ENCODE results near the gene ZNF750.

ZNF750 gene

GRCh38 chr17:82831818-82832200 lies 8.0 kb downstream of the ZNF750 start:
- Histone ChIP-seq H3K79me2 (ENCODE audit: insufficient read depth, low read length) (no peaks in the 10 kb centered on the region), H3K27ac (ENCODE audit: low read depth, low read length, poor library complexity, severe bottlenecking) (no peak overlapping the region), H4K20me1 (ENCODE audit: insufficient read depth, low read length) (no peaks in the 10 kb centered on the region), H3K27me3 (ENCODE audit: insufficient read depth, low read length) (no peaks in the 10 kb centered on the region), H3K4me1 (ENCODE audit: insufficient read depth, low read length, severe bottlenecking) (no peaks in the 10 kb centered on the region), H3K4me2 (ENCODE audit: low read length) (no peak overlapping the region), H3K36me3 (ENCODE audit: insufficient read depth, low read length) (peaks cover 25% of the 10 kb centered on the region), H3K9me3 (ENCODE audit: low read length) (no peaks in the 10 kb centered on the region), H3K9me2 (ENCODE audit: low read depth, low read length) (no peaks in the 10 kb centered on the region), H3F3A (ENCODE audit: insufficient read depth, low read length) (no peaks in the 10 kb centered on the region), H3K9ac (ENCODE audit: low read length) (no peak overlapping the region), H3K4me3 (ENCODE audit: low read depth, low read length, poor library complexity, severe bottlenecking) (no peak overlapping the region), H2AFZ (ENCODE audit: low read length) (no peak overlapping the region)
- TF ChIP-seq CTCF (IDR thresholded peaks at IDR 0.05; ENCODE audit: low read length) = no peak
- TF ChIP-seq EZH2 (IDR thresholded peaks at IDR 0.05; ENCODE audit: borderline replicate concordance, low read length) = no peak

- no peaks in the 10 kb centered on the region for H4K20me1 ChIP-seq (ENCODE audit: insufficient read depth, low read length)
- no peaks in the 10 kb centered on the region for H3K9me2 ChIP-seq (ENCODE audit: low read depth, low read length)
- no peaks in the 10 kb centered on the region for H3K27me3 ChIP-seq (ENCODE audit: insufficient read depth, low read length)
- no peak overlapping the region for H3K4me3 ChIP-seq (ENCODE audit: low read depth, low read length, poor library complexity, severe bottlenecking)
- no peak overlapping the region for H2AFZ ChIP-seq (ENCODE audit: low read length)
- H3F3A ChIP-seq (ENCODE audit: insufficient read depth, low read length) = no peaks in the 10 kb centered on the region
- no peak overlapping the region for H3K4me2 ChIP-seq (ENCODE audit: low read length)
- H3K4me1 ChIP-seq (ENCODE audit: insufficient read depth, low read length, severe bottlenecking) = no peaks in the 10 kb centered on the region
- no peak overlapping the region for H3K27ac ChIP-seq (ENCODE audit: low read depth, low read length, poor library complexity, severe bottlenecking)
- H3K9me3 ChIP-seq (ENCODE audit: low read length) = no peaks in the 10 kb centered on the region
- H3K79me2 ChIP-seq (ENCODE audit: insufficient read depth, low read length) = no peaks in the 10 kb centered on the region
- no peak for TF ChIP-seq EZH2 (IDR thresholded peaks at IDR 0.05; ENCODE audit: borderline replicate concordance, low read length)
- TF ChIP-seq CTCF (IDR thresholded peaks at IDR 0.05; ENCODE audit: low read length) = no peak
- H3K36me3 ChIP-seq (ENCODE audit: insufficient read depth, low read length) = peaks cover 28% of the 10 kb centered on the region
- H3K9ac ChIP-seq (ENCODE audit: low read length) = no peak overlapping the region
These were observed 8.6 kb downstream of the ZNF750 start for GRCh38 chr17:82831041-82831817.

GRCh38 chr17:82830249-82830661 lies 9.6 kb downstream of the ZNF750 start:
- no peaks in the 10 kb centered on the region for H3K79me2 ChIP-seq (ENCODE audit: insufficient read depth, low read length)
- no peaks in the 10 kb centered on the region for H3K27me3 ChIP-seq (ENCODE audit: insufficient read depth, low read length)
- H2AFZ ChIP-seq (ENCODE audit: low read length) = no peak overlapping the region
- no peaks in the 10 kb centered on the region for H3K9me2 ChIP-seq (ENCODE audit: low read depth, low read length)
- H3F3A ChIP-seq (ENCODE audit: insufficient read depth, low read length) = no peaks in the 10 kb centered on the region
- no peak overlapping the region for H3K4me3 ChIP-seq (ENCODE audit: low read depth, low read length, poor library complexity, severe bottlenecking)
- H3K36me3 ChIP-seq (ENCODE audit: insufficient read depth, low read length) = peaks cover 28% of the 10 kb centered on the region
- no peaks in the 10 kb centered on the region for H3K4me1 ChIP-seq (ENCODE audit: insufficient read depth, low read length, severe bottlenecking)
- no peak overlapping the region for H3K27ac ChIP-seq (ENCODE audit: low read depth, low read length, poor library complexity, severe bottlenecking)
- H3K9me3 ChIP-seq (ENCODE audit: low read length) = no peaks in the 10 kb centered on the region
- H3K4me2 ChIP-seq (ENCODE audit: low read length) = no peak overlapping the region
- no peak overlapping the region for H3K9ac ChIP-seq (ENCODE audit: low read length)
- TF ChIP-seq CTCF (IDR thresholded peaks at IDR 0.05; ENCODE audit: low read length) (no peak), EZH2 (IDR thresholded peaks at IDR 0.05; ENCODE audit: borderline replicate concordance, low read length) (no peak)
- no peaks in the 10 kb centered on the region for H4K20me1 ChIP-seq (ENCODE audit: insufficient read depth, low read length)

Measured in OCI-LY1 (cell line).